Transverse colon (tissue), 4 donors: Measurements from ENCODE around the gene SEMA6B. TPM values are rescaled to one million over a fixed set of nuclear protein-coding genes. Genes with fewer than 3 reads are reported as not detected.

Source experiments
- DNase-seq: peaks from one replicate; pipeline ENCODE4 v3.0.0-alpha.2; 2019
- H3K27ac ChIP-seq, 4 donors: fragments of 200-600 bp; sonication (generic); 2 replicates each; pipeline ENCODE4 v1.5.1; 2016 to 2018; ENCODE audit warnings: inconsistent platforms in 4 of 4
- H3K27me3 ChIP-seq: fragments of 200-600 bp; sonication (generic); 2 replicates; pipeline ENCODE4 v1.5.1; 2017; ENCODE audit warnings: inconsistent platforms
- H3K36me3 ChIP-seq, 4 donors: fragments of 200-600 bp; sonication (generic); 2 replicates each; pipeline ENCODE4 v1.5.1; 2017 to 2019; ENCODE audit warnings: inconsistent platforms in 4 of 4
- H3K4me1 ChIP-seq, 4 donors: fragments of 200-600 bp; sonication (generic); 2 replicates each; pipeline ENCODE4 v1.5.1; 2017 to 2020; ENCODE audit warnings: inconsistent platforms in 4 of 4
- H3K4me3 ChIP-seq, 4 donors: fragments of 200-600 bp; sonication (generic); 1 replicate in 1 of 4; 2 replicates in 3 of 4; pipeline versions ENCODE4 v1.5.1 to v1.6.1; 2017 to 2019; ENCODE audit warnings: inconsistent platforms in 4 of 4
- H3K9me3 ChIP-seq, 2 donors: fragments of 200-600 bp; sonication (generic); 2 replicates each; pipeline ENCODE4 v1.5.1; 2017 to 2019; ENCODE audit warnings: inconsistent platforms in 2 of 2
- EP300 ChIP-seq: sonication (generic); formaldehyde crosslinking; IDR thresholded peaks from one replicate; pipeline ENCODE4 v1.6.1; 2017; ENCODE audit warnings: antibody characterized with exemption, low read depth
- POLR2A ChIP-seq: fragments of 450-650 bp; IDR thresholded peaks from one replicate; pipeline ENCODE4 v1.6.1; 2016; ENCODE audit warnings: antibody characterized with exemption, mild to moderate bottlenecking, moderate library complexity
- POLR2AphosphoS5 ChIP-seq, 3 donors: sonication (generic); formaldehyde crosslinking; IDR thresholded peaks; one replicate each; pipeline ENCODE4 v1.6.1; 2016; ENCODE audit warnings: antibody characterized with exemption in 3 of 3
- WGBS, 2 donors: methylation state at CpG; one replicate each; pipeline ENCODE4 v1.1.5; 2018; ENCODE audit warnings: low coverage in 1 of 2; 5-methylcytosine and 5-hydroxymethylcytosine counted together
- in situ Hi-C, 4 donors: fragments of 200-750 bp; cut with MboI; loops; one replicate each; pipeline versions ENCODE4 v1.15.0 to v1.15.1; 2017; ENCODE audit warnings: low sequenced_read_pairs in 3 of 4, low pct_ligation_motif_present in 1 of 4, low pct_unique_long_range_greater_than_20kb in 1 of 4
- intact Hi-C: fragments of 100-400 bp; cut with DNase I; formaldehyde crosslinking; loops from one replicate; pipeline ENCODE4 v1.15.1; 2023; ENCODE audit warnings: low total_unique reads
- total RNA-seq, 4 donors: library from RNA; depleted of rRNA; stranded (reverse); fragments of >200 nt; gene quantifications; one replicate each; pipeline ENCODE4 v1.1.0, GENCODE V29; 2016
- TF ChIP-seq, protein P1 (sequence below), 5 experiments: fragments of 200-600 bp in 3 of 5; fragments of 450-650 bp in 2 of 5; sonication (generic) in 3 of 5; IDR thresholded peaks; 1 replicate in 2 of 5; 2 replicates in 3 of 5; pipeline ENCODE4 v1.5.1; 2016 to 2017; ENCODE audit warnings: antibody characterized with exemption in 5 of 5, inconsistent platforms in 3 of 5, mild to moderate bottlenecking in 2 of 5, moderate library complexity in 1 of 5

SEMA6B gene
- total RNA-seq, 4 donors from 2014 or later = 1.00 to 4.1 (median 1.7) TPM

DNA sequence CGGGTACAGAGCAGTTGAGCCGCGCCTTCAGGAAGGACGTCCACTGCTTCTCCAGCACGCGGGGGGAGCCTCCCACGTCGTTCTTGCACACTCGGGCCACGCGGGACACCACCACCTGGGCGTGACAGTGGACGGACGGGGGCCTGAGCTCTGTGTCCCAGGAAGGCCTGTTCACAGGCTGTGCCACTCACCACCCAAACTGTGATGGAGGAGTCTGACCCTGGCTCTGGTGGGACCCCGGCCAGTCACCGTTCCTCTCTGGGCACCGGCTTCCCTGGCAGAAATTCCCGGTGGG, 7.0 kb downstream of the SEMA6B start:
- 42% methylated on average over 18 of the region's 18 CpGs; no CpG with 5 or more reads in 1 of the 2 donors for WGBS, 2 donors
- Histone ChIP-seq H3K27me3 (peaks cover 9% of the 10 kb centered on the region), H3K36me3 (no peaks in the 10 kb centered on the region), H3K4me1 (peaks cover 0 to 4% (median 0%) of the 10 kb centered on the region in 4 donors), H3K9me3 (no peaks in the 10 kb centered on the region), H3K4me3 (no peak overlapping the region), H3K27ac (no peak overlapping the region)
- TF ChIP-seq EP300 = no peak
- TF ChIP-seq POLR2A = no peak
- TF ChIP-seq, protein P1, sequence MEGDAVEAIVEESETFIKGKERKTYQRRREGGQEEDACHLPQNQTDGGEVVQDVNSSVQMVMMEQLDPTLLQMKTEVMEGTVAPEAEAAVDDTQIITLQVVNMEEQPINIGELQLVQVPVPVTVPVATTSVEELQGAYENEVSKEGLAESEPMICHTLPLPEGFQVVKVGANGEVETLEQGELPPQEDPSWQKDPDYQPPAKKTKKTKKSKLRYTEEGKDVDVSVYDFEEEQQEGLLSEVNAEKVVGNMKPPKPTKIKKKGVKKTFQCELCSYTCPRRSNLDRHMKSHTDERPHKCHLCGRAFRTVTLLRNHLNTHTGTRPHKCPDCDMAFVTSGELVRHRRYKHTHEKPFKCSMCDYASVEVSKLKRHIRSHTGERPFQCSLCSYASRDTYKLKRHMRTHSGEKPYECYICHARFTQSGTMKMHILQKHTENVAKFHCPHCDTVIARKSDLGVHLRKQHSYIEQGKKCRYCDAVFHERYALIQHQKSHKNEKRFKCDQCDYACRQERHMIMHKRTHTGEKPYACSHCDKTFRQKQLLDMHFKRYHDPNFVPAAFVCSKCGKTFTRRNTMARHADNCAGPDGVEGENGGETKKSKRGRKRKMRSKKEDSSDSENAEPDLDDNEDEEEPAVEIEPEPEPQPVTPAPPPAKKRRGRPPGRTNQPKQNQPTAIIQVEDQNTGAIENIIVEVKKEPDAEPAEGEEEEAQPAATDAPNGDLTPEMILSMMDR (IDR thresholded peaks at IDR 0.05) = no peak
- no peak for TF ChIP-seq POLR2AphosphoS5 (IDR thresholded peaks at IDR 0.05)
- in situ Hi-C loops (no loop called here), intact Hi-C loops (no loop called here)
- DNase-seq = no peak

DNA sequence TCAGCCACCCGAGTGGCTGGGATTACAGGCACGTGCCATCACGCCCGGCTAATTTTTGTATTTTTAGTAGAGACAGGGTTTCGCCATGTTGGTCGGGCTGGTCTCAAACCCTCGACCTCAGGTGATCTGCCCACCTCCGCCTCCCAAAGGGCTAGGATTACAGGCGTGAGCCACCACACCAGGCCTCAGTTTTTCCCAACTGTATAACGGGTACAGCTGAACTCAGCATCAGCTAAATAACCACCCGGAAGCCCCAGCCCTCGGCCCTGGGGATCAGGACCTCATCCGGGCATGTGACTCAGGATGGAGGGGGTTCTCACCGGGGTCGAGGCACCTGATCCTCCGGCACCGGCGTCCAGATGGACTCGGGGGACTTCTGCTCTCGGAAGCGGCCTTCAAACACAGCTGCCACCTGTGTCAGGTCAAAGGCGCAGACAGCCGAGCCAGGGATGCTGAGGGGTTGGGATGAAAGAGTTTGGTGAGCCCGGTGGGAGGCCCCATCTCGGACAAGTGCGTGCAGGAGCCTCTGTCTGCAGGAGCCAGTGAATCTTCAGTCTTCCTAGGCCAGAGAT, 8.9 kb downstream of the SEMA6B start:
- TF ChIP-seq POLR2A (no peak), EP300 (no peak), POLR2AphosphoS5 (IDR thresholded peaks at IDR 0.05) (no peak)
- TF ChIP-seq, protein P1 (IDR thresholded peaks at IDR 0.05) = no peak
- H3K27ac ChIP-seq = no peak overlapping the region
- no peaks in the 10 kb centered on the region for H3K36me3 ChIP-seq
- no peak for DNase-seq
- H3K9me3 ChIP-seq = no peaks in the 10 kb centered on the region
- H3K4me3 ChIP-seq = no peak overlapping the region
- in situ Hi-C loops = no loop called here
- H3K27me3 ChIP-seq = peaks cover 12% of the 10 kb centered on the region
- H3K4me1 ChIP-seq = no peaks in the 10 kb centered on the region
- intact Hi-C loops = no loop called here
- 74 to 80% methylated on average over 1 to 17 of the region's 26 CpGs for WGBS, 2 donors

DNA sequence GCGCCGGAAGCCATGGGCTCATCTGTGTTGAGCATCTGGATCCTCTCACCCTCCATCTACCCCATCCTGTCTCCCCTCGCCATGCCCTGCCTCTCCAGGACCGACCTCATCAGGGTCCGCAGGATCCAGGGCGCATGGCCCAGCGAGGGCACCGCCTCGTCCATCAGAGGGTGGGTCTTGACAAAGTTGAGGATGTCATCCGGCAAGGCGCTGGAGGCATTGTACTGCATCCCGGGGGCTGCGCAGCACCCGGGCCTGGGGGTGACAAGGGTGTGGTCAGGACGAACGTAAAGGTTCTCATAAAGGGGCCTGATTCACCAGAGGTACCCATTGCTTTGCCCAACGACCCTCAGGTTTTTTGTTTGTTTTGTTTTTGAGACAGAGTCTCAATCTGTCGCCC, 9.5 kb downstream of the SEMA6B start:
- Histone ChIP-seq H3K27me3 (peaks cover 12% of the 10 kb centered on the region), H3K9me3 (no peaks in the 10 kb centered on the region), H3K27ac (no peak overlapping the region), H3K4me3 (no peak overlapping the region), H3K4me1 (no peaks in the 10 kb centered on the region), H3K36me3 (no peaks in the 10 kb centered on the region)
- intact Hi-C loops = no loop called here
- in situ Hi-C loops = no loop called here
- DNase-seq = no peak
- WGBS, 2 donors = 76 to 92% methylated on average over 6 to 18 of the region's 18 CpGs
- TF ChIP-seq POLR2AphosphoS5 (IDR thresholded peaks at IDR 0.05) (no peak), EP300 (no peak), POLR2A (no peak)
- TF ChIP-seq, protein P1 (IDR thresholded peaks at IDR 0.05) = no peak

DNA sequence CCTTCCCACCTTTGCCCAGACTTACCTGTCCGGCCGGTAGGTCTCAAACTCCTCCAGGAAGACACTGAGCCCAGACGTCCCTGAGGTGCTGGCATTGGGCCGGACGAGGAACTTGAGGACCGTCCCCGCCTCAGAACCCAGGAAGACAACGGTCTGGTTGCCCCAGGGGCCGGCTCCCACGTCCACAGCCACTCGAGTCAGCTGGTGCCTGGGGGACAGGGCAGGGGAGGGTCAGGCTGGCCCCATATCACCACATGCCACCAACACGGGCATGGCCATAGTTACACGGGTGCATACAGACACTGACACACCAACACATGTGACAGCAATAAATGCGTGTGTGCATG, 11.3 kb downstream of the SEMA6B start:
- DNase-seq = no peak
- no peak overlapping the region for H3K4me3 ChIP-seq
- TF ChIP-seq POLR2AphosphoS5 (IDR thresholded peaks at IDR 0.05) (no peak), EP300 (no peak), POLR2A (no peak)
- TF ChIP-seq, protein P1 (IDR thresholded peaks at IDR 0.05) = no peak

More for the DNA sequence above, 11.3 kb downstream of the SEMA6B start:
- Histone ChIP-seq H3K27ac (no peak overlapping the region), H3K27me3 (peaks cover 12% of the 10 kb centered on the region), H3K9me3 (no peaks in the 10 kb centered on the region), H3K4me1 (no peaks in the 10 kb centered on the region), H3K36me3 (no peaks in the 10 kb centered on the region)
- in situ Hi-C loops = no loop called here
- intact Hi-C loops = loop anchor here (1.0 kb wide), 1 partner anchor 43 kb away; no protein-coding TSS in a partner anchor
- WGBS, 2 donors = 37% methylated on average over 10 of the region's 14 CpGs; no CpG with 5 or more reads in 1 of the 2 donors
